Tibial nerve (tissue), 4 donors: ENCODE data around the gene CHD2. TPM values are rescaled to one million over a fixed set of nuclear protein-coding genes. Genes with fewer than 3 reads are reported as not detected.

ENCODE experiments used
- DNase-seq, 2 donors: peaks; one replicate each; pipeline ENCODE4 v3.0.0-alpha.2; 2019; ENCODE audit warnings: low spot score in 2 of 2
- H3K27ac ChIP-seq, 4 donors: fragments of 200-600 bp; sonication (generic) in 3 of 4; one replicate each; pipeline ENCODE4 v1.5.1; 2017 to 2019; ENCODE audit warnings: mild to moderate bottlenecking in 1 of 4
- H3K27me3 ChIP-seq, 2 donors: fragments of 200-600 bp; sonication (generic) in 1 of 2; one replicate each; pipeline versions ENCODE4 v1.5.1 to v1.6.0; 2017 to 2019
- H3K36me3 ChIP-seq, 3 donors: fragments of 200-600 bp; sonication (generic); one replicate each; pipeline ENCODE4 v1.5.1; 2018 to 2019
- H3K4me1 ChIP-seq, 4 donors: fragments of 200-600 bp; sonication (generic) in 3 of 4; one replicate each; pipeline ENCODE4 v1.5.1; 2017 to 2019
- H3K4me3 ChIP-seq, 4 donors: fragments of 200-600 bp; sonication (generic) in 3 of 4; one replicate each; pipeline ENCODE4 v1.5.1; 2017 to 2019; ENCODE audit warnings: mild to moderate bottlenecking in 1 of 4, moderate library complexity in 1 of 4
- H3K9me3 ChIP-seq, 4 donors: fragments of 200-600 bp; sonication (generic) in 3 of 4; one replicate each; pipeline ENCODE4 v1.5.1; 2017 to 2019
- CTCF ChIP-seq, 5 experiments: fragments of 200-600 bp in 3 of 5; fragments of 450-650 bp in 2 of 5; sonication (generic) in 3 of 5; IDR thresholded peaks; one replicate each; pipeline ENCODE4 v1.5.1; 2016 to 2019; ENCODE audit warnings: antibody characterized with exemption in 5 of 5, mild to moderate bottlenecking in 3 of 5, moderate library complexity in 2 of 5
- EP300 ChIP-seq, 2 donors: sonication (generic); formaldehyde crosslinking; IDR thresholded peaks; one replicate each; pipeline ENCODE4 v1.6.1; 2017; ENCODE audit warnings: antibody characterized with exemption in 2 of 2, mild to moderate bottlenecking in 1 of 2
- POLR2A ChIP-seq, 2 donors: fragments of 450-650 bp; IDR thresholded peaks; one replicate each; pipeline ENCODE4 v1.6.1; 2017; ENCODE audit warnings: antibody characterized with exemption in 2 of 2, mild to moderate bottlenecking in 2 of 2, moderate library complexity in 2 of 2
- WGBS, 2 donors: methylation state at CpG; one replicate each; pipeline ENCODE4 v1.1.5; 2018; 5-methylcytosine and 5-hydroxymethylcytosine counted together
- total RNA-seq, 4 donors: library from RNA; depleted of rRNA; stranded (reverse); fragments of >200 nt; gene quantifications; one replicate each; pipeline ENCODE4 v1.1.0, GENCODE V29; 2016

The CHD2 gene
- total RNA-seq, 4 donors from 2014 or later, result 96.5 to 133 (median 102) TPM

GRCh38 chr15:93065641-93066045 is 165.5 kb downstream of the CHD2 start:
- Histone ChIP-seq H3K27ac (peak overlapping the region in 2 of 4 donors; percentile 50 to 83), H3K36me3 (peaks cover 0 to 11% (median 0%) of the 10 kb centered on the region in 3 donors), H3K4me1 (peaks cover 0 to 93% (median 6%) of the 10 kb centered on the region in 4 donors), H3K4me3 (no peak overlapping the region), H3K27me3 (no peaks in the 10 kb centered on the region), H3K9me3 (no peaks in the 10 kb centered on the region)
- TF ChIP-seq CTCF (IDR thresholded peaks at IDR 0.05) (no peak), POLR2A (IDR thresholded peaks at IDR 0.05) (no peak), EP300 (IDR thresholded peaks at IDR 0.05) (no peak)
- WGBS, 2 donors, result 91 to 92% methylated on average over 20 to 21 of the region's 23 CpGs
- no peak for DNase-seq

- Histone ChIP-seq H3K4me3 (no peak overlapping the region), H3K27me3 (no peaks in the 10 kb centered on the region), H3K4me1 (peaks cover 0 to 87% (median under 1%) of the 10 kb centered on the region in 4 donors), H3K27ac (peak overlapping the region in 2 of 4 donors; percentile 81 to 83), H3K36me3 (peaks cover 0 to 11% (median 0%) of the 10 kb centered on the region in 3 donors), H3K9me3 (no peaks in the 10 kb centered on the region)
- 91 to 92% methylated on average over 36 to 38 of the region's 38 CpGs for WGBS, 2 donors
- TF ChIP-seq EP300 (IDR thresholded peaks at IDR 0.05), result no peak
- no peak for TF ChIP-seq POLR2A (IDR thresholded peaks at IDR 0.05)
- TF ChIP-seq CTCF (IDR thresholded peaks at IDR 0.05), result no peak
- DNase-seq, result no peak
Measured at GRCh38 chr15:93066224-93066681, 166.1 kb downstream of the CHD2 start.

- DNase-seq, result peak in 1 of 2 donors; percentile 67
- no peaks in the 10 kb centered on the region for H3K27me3 ChIP-seq
- peaks cover 0 to 87% (median 0%) of the 10 kb centered on the region in 4 donors for H3K4me1 ChIP-seq
- H3K4me3 ChIP-seq, result peak overlapping the region in 1 of 4 donors; percentile 24
- H3K27ac ChIP-seq, result peak overlapping the region; percentile 42 to 83 (median 72)
- H3K36me3 ChIP-seq, result peaks cover 0 to 11% (median 0%) of the 10 kb centered on the region in 3 donors
- TF ChIP-seq POLR2A (IDR thresholded peaks at IDR 0.05) (no peak), EP300 (IDR thresholded peaks at IDR 0.05) (peak in 1 of 2 donors; percentile 83)
- 55 to 61% methylated on average over 7 of the region's 7 CpGs for WGBS, 2 donors
- no peaks in the 10 kb centered on the region for H3K9me3 ChIP-seq
Measured at GRCh38 chr15:93066834-93067648, 166.9 kb downstream of the CHD2 start.

GRCh38 chr15:93067649-93068085 is 167.5 kb downstream of the CHD2 start:
- Histone ChIP-seq H3K4me1 (peaks cover 0 to 85% (median 0%) of the 10 kb centered on the region in 4 donors), H3K9me3 (no peaks in the 10 kb centered on the region), H3K36me3 (peaks cover 0 to 11% (median 0%) of the 10 kb centered on the region in 3 donors), H3K4me3 (peak overlapping the region in 1 of 4 donors; percentile 24), H3K27me3 (no peaks in the 10 kb centered on the region), H3K27ac (peak overlapping the region; percentile 42 to 83 (median 72))
- no peak for DNase-seq
- no peak for TF ChIP-seq EP300 (IDR thresholded peaks at IDR 0.05)
- no peak for TF ChIP-seq POLR2A (IDR thresholded peaks at IDR 0.05)
- TF ChIP-seq CTCF (IDR thresholded peaks at IDR 0.05), result no peak
- 74 to 77% methylated on average over 4 of the region's 4 CpGs for WGBS, 2 donors

- no peaks in the 10 kb centered on the region for H3K9me3 ChIP-seq
- no peak for DNase-seq
- peak overlapping the region in 1 of 4 donors; percentile 82 for H3K4me3 ChIP-seq
- H3K27ac ChIP-seq, result peak overlapping the region in 2 of 4 donors; percentile 81 to 83
- H3K36me3 ChIP-seq, result peaks cover 0 to 11% (median 0%) of the 10 kb centered on the region in 3 donors
- peaks cover 0 to 82% (median 6%) of the 10 kb centered on the region in 4 donors for H3K4me1 ChIP-seq
- 88 to 99% methylated on average over 6 of the region's 6 CpGs for WGBS, 2 donors
- peaks cover 0 to 1% of the 10 kb centered on the region in 2 donors for H3K27me3 ChIP-seq
- TF ChIP-seq CTCF (IDR thresholded peaks at IDR 0.05), result no peak
- no peak for TF ChIP-seq EP300 (IDR thresholded peaks at IDR 0.05)
- no peak for TF ChIP-seq POLR2A (IDR thresholded peaks at IDR 0.05)
Measured at GRCh38 chr15:93068581-93069199, 168.6 kb downstream of the CHD2 start.
